NCI-H2196 (cell line): ENCODE data around the gene CAMK2D.

Source experiments
- DNase-seq: peaks from one replicate; lab custom pipeline; 2025; ENCODE audit not compliant: unreplicated experiment; lab: John Stamatoyannopoulos, UW

CAMK2D gene

DNA sequence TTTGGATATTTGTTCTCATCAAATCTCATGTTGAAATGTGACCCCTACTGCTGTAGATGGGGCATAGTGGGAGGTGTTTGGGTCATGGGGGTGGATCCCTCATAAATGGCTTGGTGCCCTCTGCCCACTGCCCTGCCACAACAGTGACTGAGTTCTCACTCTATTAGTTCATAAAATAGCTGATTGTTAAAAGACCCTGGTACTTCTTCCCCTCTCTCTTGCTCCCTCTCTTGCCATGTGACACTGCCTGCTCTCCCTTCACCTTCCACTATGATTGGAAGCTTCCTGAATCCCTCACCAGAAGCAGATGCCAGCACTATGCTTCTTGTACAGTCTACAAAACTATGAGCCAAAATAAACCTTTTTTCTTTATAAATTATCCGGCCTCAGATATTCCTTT lies 182.2 kb downstream of the CAMK2D start:
- no peak for DNase-seq

GRCh38 chr4:113576947-113577678 lies 184.4 kb downstream of the CAMK2D start:
- no peak for DNase-seq

- DNase-seq = no peak
Measured at GRCh38 chr4:113575401-113575800, 186.1 kb downstream of the CAMK2D start.

DNA sequence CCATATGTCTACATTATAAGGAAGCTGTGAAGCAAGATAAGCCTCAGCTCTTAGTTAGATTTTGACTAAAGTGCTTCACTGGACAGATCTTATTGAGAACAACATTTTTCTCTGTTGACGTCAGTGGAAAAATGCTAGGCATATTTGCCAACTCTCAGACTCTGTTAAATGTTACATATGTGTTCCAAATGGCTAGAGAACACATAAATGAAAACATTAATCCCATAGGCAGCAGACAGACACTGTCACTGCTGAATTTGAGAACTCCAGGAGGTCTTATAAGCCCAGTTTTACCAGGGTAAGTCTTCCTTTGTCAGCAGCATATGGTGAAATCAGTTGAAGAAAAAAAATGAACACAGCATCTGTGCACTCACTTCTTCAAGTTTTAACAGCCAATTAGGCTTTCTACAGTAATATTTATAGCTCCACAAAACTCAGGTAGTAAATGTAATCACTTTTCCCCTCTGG lies 186.9 kb downstream of the CAMK2D start:
- no peak for DNase-seq

DNA sequence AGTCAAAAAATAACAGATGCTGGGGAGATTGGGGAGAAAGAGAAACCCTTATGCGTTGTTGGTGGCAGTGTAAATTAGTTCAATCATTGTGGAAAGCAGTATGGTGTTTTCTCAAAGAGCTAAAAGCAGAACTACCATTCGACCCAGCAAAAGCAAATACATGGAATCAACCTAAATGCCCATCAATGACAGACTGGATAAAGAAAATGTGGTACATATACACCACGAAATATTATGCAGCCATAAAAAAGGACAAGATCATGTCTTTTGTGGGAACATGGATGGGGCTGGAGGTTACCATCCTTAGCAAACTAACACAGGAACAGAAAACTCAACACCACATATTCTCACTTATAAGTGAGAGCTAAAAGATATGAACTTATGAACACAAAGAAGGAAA lies 188.9 kb downstream of the CAMK2D start:
- no peak for DNase-seq

GRCh38 chr4:113566015-113566795 lies 195.3 kb downstream of the CAMK2D start:
- no peak for DNase-seq

DNA sequence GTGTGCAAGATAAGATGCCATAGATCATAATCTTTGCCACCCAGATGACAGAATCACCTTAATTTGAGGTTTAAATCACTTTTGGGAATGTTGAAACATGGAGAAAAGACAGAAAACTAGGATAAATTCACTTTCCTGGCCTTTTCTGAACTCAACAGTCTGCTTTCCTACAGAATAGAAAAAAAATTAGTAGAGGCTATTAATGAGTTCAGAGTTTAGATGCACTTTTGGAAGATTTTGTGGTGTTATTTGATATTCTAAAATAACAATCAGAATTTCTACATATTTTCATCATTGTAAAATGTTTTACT lies 195.9 kb downstream of the CAMK2D start:
- DNase-seq = no peak

DNA sequence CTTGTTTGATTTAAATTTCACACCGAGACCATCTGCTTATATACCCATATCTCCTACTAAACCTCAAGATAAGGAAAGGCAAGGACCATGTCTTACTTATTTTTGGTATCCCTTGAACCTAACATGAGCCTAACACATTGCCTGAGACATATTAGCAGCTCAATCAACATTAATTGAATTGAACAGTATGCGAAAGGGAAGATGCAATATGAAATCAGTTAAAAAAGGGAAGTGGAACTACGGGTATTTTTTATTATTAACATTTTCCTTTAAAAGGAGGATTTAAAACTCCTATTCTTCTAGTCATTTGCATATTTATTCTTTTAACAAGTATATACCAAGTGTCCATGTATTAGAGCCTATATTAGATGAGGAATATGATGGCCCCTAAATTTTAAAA lies 197.0 kb downstream of the CAMK2D start:
- DNase-seq = no peak

DNA sequence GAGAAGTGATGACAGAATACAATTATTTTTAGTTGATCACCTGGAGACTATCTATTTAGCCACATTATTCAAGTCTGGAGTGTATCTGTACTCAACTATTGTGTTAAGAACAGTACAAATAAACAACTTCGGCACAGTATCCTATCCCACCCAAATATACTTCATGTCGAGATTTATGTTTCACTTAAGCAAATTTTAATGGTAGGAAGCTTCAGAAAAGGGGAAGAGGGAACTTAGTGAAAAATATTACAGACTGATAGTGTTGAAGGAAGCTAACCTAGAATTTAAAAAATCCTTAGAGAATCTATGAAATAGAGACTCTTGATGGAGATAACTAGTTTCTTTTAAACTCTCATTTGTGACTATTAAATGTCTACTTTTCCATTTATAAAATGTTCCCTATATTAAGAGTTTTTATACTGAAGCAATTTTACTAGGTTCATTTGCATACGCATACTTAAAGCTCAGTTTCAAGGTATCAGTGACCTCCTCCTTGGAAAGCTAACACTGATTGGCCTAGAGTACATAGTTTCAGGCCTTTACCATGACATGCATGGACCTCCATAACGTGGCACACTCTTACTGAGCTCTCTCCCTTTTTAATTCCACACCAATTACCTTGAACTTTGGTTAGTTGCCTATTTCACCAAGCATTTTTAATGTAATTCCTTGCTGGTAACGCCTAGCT lies 197.7 kb downstream of the CAMK2D start:
- no peak for DNase-seq

- DNase-seq = no peak
Measured at GRCh38 chr4:113561758-113562157, 199.8 kb downstream of the CAMK2D start.

GRCh38 chr4:113561092-113561491 lies 200.4 kb downstream of the CAMK2D start:
- DNase-seq = no peak

GRCh38 chr4:113560579-113560978 lies 201.0 kb downstream of the CAMK2D start:
- DNase-seq = no peak

GRCh38 chr4:113559947-113560346 lies 201.6 kb downstream of the CAMK2D start:
- no peak for DNase-seq

DNA sequence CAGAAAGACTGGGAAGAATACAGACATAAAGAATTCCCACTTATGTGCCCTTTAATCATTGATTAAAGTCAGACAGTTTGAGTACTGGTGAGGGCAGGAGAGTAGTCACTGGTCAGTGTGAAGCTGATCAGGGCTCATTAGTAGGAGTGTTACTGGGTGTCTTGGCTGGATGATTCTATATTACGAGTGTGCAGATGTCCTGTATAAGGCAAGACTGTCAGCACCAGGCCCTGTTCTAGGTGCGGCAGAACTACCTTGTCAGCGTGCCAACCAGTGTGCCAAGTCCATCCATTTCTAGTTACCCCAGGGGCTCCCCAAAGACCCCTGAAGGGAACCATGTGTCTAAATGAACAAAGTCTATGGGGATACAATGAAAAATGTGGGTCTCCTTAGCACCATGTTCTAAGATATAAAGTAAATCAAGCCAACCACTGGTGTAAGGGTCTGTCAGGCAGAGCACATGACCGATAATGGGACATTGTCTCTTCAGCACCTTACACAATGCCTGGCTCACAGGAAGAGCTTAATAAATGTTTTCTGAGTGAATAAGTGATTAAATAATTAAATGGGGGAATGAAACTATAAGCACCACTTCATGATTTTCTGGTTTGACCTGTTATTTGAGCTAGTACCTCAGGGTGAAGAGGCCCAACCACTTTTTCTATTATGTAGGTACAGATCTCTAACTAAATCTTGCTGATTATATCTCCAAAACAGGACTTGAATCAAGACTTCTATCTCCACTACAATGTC lies 205.0 kb downstream of the CAMK2D start:
- DNase-seq = no peak

- no peak for DNase-seq
Measured at GRCh38 chr4:113555868-113556267, 205.7 kb downstream of the CAMK2D start.

GRCh38 chr4:113553082-113553481 lies 208.5 kb downstream of the CAMK2D start:
- no peak for DNase-seq

- no peak for DNase-seq
Measured at GRCh38 chr4:113550510-113550909, 211.0 kb downstream of the CAMK2D start.

- no peak for DNase-seq
Measured at GRCh38 chr4:113548303-113548702, 213.2 kb downstream of the CAMK2D start.

DNA sequence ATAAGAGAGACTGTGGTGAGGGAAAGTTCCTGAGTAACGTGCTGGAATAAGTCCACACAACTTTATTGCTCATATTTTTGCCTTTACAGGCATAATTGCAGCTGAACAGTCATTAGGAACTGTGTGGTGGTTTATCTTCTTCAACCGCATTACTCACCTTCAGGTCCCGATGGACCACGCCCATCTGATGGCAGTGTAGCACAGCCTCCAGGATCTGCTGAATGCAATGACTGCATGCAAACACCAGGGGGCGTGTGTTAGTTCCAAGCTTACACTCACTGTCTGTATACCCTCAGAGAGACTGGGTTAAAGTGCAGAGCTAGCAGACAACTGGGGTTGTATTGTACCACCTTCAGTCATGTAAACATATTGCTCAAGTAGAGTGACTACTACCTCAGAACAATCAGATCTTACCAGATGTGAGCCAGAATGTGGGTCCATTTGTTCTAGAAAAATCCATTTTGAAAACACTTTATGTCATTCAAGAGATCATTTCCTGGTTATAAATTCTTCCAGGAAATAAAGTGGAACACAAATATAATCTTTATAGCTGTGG lies 214.0 kb downstream of the CAMK2D start:
- DNase-seq = peak; percentile 58

- no peak for DNase-seq
Measured at GRCh38 chr4:113541933-113542332, 219.6 kb downstream of the CAMK2D start.

GRCh38 chr4:113540859-113541258 lies 220.7 kb downstream of the CAMK2D start:
- no peak for DNase-seq
